Body of pancreas (tissue), 4 donors: ENCODE results near the gene DDX43. TPM values are rescaled to one million over a fixed set of nuclear protein-coding genes. Genes with fewer than 3 reads are reported as not detected.
A peak's percentile ranks its signal among the peaks of the same experiment; 100 is the strongest.

ENCODE experiments used
- ATAC-seq: fragments of 150-250 bp; one replicate; pipeline ENCODE4 v1.9.1; 2016
- DNase-seq, 4 donors: peaks; one replicate each; pipeline ENCODE4 v3.0.0-alpha.2; 2019
- H3K27ac ChIP-seq, 4 donors: fragments of 200-600 bp; sonication (generic); 1 replicate in 3 of 4; 2 replicates in 1 of 4; pipeline versions ENCODE4 v1.5.1 to v1.6.1; 2016 to 2019; ENCODE audit warnings: mild to moderate bottlenecking in 1 of 4, mixed read lengths in 1 of 4, moderate library complexity in 1 of 4
- H3K27me3 ChIP-seq, 2 donors: fragments of 200-600 bp; sonication (generic); one replicate each; pipeline ENCODE4 v1.6.0; 2016; ENCODE audit warnings: mild to moderate bottlenecking in 1 of 2
- H3K36me3 ChIP-seq, 2 donors: fragments of 200-600 bp; sonication (generic); replicated peaks in 1 of 2; 2 replicates each; pipeline ENCODE4 v1.5.1; 2016; ENCODE audit warnings: low read depth in 2 of 2; ENCODE audit not compliant: insufficient read depth in 1 of 2
- H3K4me1 ChIP-seq: fragments of 200-600 bp; sonication (generic); one replicate; pipeline ENCODE4 v1.6.0; 2016
- H3K4me3 ChIP-seq, 2 donors: fragments of 200-600 bp; sonication (generic); 1 replicate in 1 of 2; 2 replicates in 1 of 2; pipeline ENCODE4 v1.5.1; 2016 to 2019
- H3K9me3 ChIP-seq, 3 donors: fragments of 200-600 bp; sonication (generic); 1 replicate in 2 of 3; 2 replicates in 1 of 3; pipeline ENCODE4 v1.5.1; 2016
- POLR2A ChIP-seq, 3 donors: fragments of 450-650 bp; IDR thresholded peaks; one replicate each; pipeline ENCODE4 v1.6.1; 2016; ENCODE audit warnings: antibody characterized with exemption in 3 of 3, mild to moderate bottlenecking in 2 of 3
- WGBS, 2 donors: methylation state at CpG; one replicate each; pipeline ENCODE4 v1.1.5; 2017; 5-methylcytosine and 5-hydroxymethylcytosine counted together
- intact Hi-C: fragments of 100-400 bp; cut with DNase I; formaldehyde crosslinking; loops from one replicate; pipeline ENCODE4 v1.15.1; 2023
- total RNA-seq, 2 donors: library from RNA; depleted of rRNA; stranded (reverse); fragments of >200 nt; gene quantifications; one replicate each; pipeline ENCODE4 v1.1.0, GENCODE V29; 2016
- TF ChIP-seq, protein P1 (sequence below), 7 experiments: fragments of 450-650 bp in 4 of 7; fragments of 200-600 bp in 3 of 7; sonication (generic) in 3 of 7; IDR thresholded peaks; one replicate each; pipeline ENCODE4 v1.5.1; 2016 to 2019; ENCODE audit warnings: antibody characterized with exemption in 7 of 7

Gene DDX43
- total RNA-seq: 1 to 10 TPM in 1 of 2 donors, under 1 TPM in 1; 0.26 to 3.0 TPM

DNA sequence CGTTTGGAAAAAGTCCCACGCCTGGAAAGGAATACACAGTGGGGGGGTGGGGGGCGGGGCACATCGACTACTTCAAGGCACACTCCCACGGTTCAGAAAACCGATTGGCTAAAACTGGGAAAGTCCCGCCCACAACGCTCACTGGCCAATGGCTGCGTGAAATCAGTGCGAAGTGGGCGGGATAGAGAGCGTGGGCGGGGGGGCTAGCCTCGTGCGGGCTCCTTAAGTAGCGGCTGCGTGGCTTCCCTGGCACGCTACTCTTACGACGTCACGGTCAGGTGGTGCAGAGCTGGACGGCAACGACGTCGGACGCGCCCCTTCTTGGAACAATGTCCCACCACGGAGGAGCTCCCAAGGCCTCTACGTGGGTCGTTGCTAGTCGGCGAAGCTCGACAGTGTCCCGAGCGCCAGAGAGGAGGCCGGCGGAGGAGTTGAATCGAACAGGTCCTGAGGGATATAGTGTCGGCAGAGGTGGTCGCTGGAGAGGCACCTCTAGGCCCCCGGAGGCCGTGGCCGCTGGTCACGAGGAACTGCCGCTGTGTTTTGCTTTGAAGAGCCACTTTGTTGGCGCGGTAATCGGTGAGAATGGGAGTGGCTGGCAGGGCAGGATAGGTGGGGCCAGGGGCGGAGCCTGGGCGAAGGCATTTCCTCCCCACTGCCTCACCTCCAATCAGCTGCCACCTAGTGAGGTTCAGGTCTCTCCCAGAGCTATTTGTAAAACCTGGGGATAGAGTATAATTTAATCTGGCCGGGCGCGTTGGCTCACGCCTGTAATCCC, at the start of gene DDX43:
Gene DDX43, plus strand, starts transcription at position 252 of the 778 bp plus-strand sequence. Its CDS starts 78 bp downstream, at position 330.
- Histone ChIP-seq H3K4me3 (no peak within 1 kb of the TSS), H3K36me3 (no peaks in the 10 kb centered on the region), H3K4me1 (no peaks in the 10 kb centered on the region), H3K27me3 (no peaks in the 10 kb centered on the region), H3K9me3 (no peaks in the 10 kb centered on the region), H3K27ac (peak within 1 kb of the TSS in 3 of 4 donors; percentile 56 to 87 (median 80))
- WGBS, 2 donors: 75 to 79% methylated on average over 40 to 54 of the region's 54 CpGs
- peak in 2 of 3 donors; percentile 54 to 57 for TF ChIP-seq POLR2A (IDR thresholded peaks at IDR 0.05)
- TF ChIP-seq, protein P1, sequence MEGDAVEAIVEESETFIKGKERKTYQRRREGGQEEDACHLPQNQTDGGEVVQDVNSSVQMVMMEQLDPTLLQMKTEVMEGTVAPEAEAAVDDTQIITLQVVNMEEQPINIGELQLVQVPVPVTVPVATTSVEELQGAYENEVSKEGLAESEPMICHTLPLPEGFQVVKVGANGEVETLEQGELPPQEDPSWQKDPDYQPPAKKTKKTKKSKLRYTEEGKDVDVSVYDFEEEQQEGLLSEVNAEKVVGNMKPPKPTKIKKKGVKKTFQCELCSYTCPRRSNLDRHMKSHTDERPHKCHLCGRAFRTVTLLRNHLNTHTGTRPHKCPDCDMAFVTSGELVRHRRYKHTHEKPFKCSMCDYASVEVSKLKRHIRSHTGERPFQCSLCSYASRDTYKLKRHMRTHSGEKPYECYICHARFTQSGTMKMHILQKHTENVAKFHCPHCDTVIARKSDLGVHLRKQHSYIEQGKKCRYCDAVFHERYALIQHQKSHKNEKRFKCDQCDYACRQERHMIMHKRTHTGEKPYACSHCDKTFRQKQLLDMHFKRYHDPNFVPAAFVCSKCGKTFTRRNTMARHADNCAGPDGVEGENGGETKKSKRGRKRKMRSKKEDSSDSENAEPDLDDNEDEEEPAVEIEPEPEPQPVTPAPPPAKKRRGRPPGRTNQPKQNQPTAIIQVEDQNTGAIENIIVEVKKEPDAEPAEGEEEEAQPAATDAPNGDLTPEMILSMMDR (IDR thresholded peaks at IDR 0.05): no peak
- DNase-seq (peak; percentile 76 to 88 (median 84)), ATAC-seq (peak; percentile 90)
- intact Hi-C loops: no loop called here

DNA sequence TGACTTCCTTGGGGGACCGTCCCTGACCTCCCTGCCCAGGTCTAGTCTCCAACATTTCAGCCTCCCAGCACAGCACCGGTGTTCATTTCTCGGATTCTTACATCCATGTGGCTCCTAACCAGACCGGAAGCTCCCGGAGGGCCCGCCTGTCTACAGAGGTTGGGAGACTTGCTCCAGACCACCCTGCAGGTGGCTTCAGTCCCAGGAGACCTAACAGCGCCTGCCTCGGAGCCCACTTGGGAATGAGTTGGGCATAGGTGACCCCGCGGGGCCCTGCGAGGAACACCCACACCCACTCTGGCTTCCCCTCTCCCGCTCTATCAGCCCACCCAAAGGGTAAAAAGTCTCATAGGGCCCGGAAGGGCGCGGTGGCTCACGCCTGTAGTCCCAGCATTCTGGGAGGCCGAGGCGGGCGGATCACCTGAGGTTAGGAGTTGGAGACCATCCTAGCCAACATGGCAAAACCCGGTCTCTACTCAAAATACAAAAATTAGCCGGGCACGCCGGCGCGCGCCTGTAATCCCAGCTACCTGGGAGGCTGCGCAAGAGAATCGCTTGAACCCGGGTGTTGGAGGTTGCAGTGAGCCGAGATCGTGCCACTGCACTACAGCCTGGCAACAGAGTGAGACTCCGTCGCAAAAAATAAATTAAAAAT, 46.0 kb upstream of the DDX43 start:
- no peak for TF ChIP-seq POLR2A (IDR thresholded peaks at IDR 0.05)
- TF ChIP-seq, protein P1 (IDR thresholded peaks at IDR 0.05): no peak
- no peaks in the 10 kb centered on the region for H3K36me3 ChIP-seq
- no peaks in the 10 kb centered on the region for H3K27me3 ChIP-seq
- H3K9me3 ChIP-seq: no peaks in the 10 kb centered on the region
- ATAC-seq: no peak
- no peak overlapping the region for H3K4me3 ChIP-seq
- H3K27ac ChIP-seq: no peak overlapping the region
- WGBS, 2 donors: 43 to 49% methylated on average over 17 to 33 of the region's 33 CpGs
- no peak for DNase-seq
- no peaks in the 10 kb centered on the region for H3K4me1 ChIP-seq
- intact Hi-C loops: no loop called here

DNA sequence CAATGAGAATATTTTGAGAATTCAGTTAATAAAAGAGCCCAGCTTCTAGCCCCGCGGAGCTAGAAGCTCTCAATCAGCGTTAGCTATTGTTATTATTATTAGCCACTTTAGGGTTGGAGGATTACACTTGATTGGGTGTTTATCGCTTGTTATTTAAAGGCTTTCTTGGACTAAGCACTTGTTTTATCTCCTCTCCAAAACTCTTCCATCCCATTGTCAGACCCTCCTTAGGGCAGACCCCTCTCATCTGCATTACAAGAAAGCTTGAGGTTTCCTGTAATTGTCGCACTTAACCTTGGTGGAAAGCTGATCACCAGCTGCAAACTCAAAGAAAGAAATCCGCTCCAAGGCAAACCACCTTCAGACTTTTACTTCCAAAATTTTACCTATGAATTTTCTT, 45.3 kb upstream of the DDX43 start:
- TF ChIP-seq, protein P1 (IDR thresholded peaks at IDR 0.05): no peak
- TF ChIP-seq POLR2A (IDR thresholded peaks at IDR 0.05): no peak
- Histone ChIP-seq H3K36me3 (no peaks in the 10 kb centered on the region), H3K4me1 (no peaks in the 10 kb centered on the region), H3K27me3 (no peaks in the 10 kb centered on the region), H3K27ac (no peak overlapping the region), H3K9me3 (no peaks in the 10 kb centered on the region), H3K4me3 (no peak overlapping the region)
- 24 to 29% methylated on average over 6 of the region's 6 CpGs for WGBS, 2 donors
- intact Hi-C loops: no loop called here
- ATAC-seq: no peak
- DNase-seq: no peak

DNA sequence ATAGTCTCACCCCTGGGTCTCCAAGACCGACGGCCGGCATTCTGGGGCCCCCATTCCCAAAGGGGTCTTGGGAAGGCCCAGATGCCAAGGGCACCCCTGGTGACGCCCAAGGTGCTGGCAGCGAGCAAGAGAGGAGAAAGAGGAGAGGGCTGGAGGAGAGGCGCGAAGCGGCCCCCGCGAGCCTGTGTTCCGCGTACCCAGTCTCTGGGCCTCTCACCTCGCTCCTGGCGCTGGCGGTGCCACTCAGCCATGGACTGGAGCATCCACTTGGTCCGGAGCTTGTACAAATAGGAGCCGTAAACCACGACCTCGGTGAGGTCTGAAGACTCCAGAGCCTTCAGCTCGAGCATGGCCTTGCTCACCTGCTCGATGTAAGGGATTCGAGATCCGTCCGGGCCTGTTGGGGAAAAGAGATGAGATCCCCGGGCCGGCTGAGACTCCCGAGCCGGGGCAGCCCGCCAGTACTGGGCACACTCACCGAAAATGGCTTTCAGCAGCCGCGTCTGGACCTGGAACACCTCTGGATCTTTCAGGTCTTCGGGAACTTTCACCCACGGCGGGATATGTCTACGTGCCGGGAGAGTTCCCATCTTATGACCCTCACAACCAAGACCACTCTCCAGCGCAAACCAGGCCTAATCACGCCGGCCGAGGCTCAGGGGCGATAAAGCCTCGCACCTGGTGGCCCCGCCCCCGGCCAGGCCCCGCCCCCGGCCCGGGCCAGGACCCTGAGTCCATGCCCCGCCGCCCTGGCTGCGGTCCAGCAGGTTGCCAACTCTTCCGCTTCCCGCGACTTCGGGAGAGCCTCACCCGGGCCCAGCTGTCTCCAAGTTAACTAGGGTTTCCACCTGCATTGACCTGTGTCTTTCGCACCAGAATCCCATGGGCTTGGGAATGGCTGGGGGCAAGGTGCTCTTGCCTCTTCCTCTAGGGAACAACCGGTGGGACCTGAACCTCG, 40.7 kb upstream of the DDX43 start, which contains the start of gene DPPA5:
Gene DPPA5, minus strand, starts transcription at position 641 of the 958 bp plus-strand sequence. Its CDS starts 51 bp downstream, at position 590.
- DNase-seq: no peak
- Histone ChIP-seq H3K36me3 (no peaks in the 10 kb centered on the region), H3K27ac (no peak within 1 kb of the TSS), H3K4me3 (no peak within 1 kb of the TSS), H3K9me3 (no peaks in the 10 kb centered on the region), H3K27me3 (no peaks in the 10 kb centered on the region), H3K4me1 (no peaks in the 10 kb centered on the region)
- no peak for ATAC-seq
- TF ChIP-seq, protein P1 (IDR thresholded peaks at IDR 0.05): no peak
- no peak for TF ChIP-seq POLR2A (IDR thresholded peaks at IDR 0.05)
- WGBS, 2 donors: 80 to 91% methylated on average over 26 to 52 of the region's 59 CpGs
- intact Hi-C loops: no loop called here
